Muscle of arm (tissue), 12 donors: ENCODE results near the gene TSPAN3. TPM values are rescaled to one million over a fixed set of nuclear protein-coding genes. Genes with fewer than 3 reads are reported as not detected.
A peak's percentile ranks its signal among the peaks of the same experiment; 100 is the strongest.

Experiments
- DNase-seq: peaks from one replicate; pipeline ENCODE4 v3.0.0-alpha.2; 2013
- polyA plus RNA-seq, 12 donors: library from polyadenylated mRNA; unstranded; fragments of 120-200 nt; gene quantifications; one replicate each; pipeline ENCODE4 v1.2.1, GENCODE V29; 2013; ENCODE audit not compliant: insufficient read length in 12 of 12

The TSPAN3 gene
- polyA plus RNA-seq, 12 donors = 263 to 440 (median 398) TPM; not detected in 1

DNA sequence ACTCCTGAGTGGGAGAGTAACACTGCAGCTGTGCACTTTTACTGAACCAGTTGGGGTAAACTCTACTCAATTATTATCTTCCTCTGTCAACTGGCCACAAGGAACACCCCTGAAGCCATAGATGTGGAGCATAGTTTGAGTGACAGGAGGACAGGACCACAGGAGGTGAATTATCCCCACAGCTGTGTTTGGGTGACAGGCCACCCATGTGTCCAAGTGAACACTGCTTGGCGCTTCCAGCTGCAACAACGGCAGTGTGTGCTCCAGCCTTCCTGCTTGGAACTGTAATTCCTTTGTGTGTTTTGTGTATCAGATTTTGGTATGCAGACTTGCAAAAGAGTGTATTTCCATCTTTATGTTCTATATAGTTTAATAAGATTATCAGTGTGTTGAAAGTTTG is 20.2 kb upstream of the TSPAN3 start:
- DNase-seq = no peak

DNA sequence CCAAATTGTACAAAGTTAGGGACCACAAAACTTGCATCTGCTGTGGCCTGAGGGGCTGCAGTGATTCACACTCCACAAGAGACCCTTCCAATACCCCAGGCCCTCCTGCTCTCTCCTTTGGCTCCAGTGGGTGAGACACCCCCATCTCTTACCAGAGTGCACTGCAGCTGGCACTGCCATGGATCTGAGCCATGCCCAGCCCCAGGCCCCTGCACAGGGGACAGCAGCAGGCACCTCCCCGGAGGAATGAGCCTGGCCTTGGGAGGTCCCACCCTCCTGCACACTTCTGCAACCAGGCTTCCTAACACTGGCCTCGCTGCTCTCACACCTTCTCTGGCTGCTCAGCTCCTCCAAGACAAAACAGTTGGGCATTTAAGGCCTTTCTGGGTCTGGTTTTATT is 16.3 kb upstream of the TSPAN3 start:
- DNase-seq = no peak

DNA sequence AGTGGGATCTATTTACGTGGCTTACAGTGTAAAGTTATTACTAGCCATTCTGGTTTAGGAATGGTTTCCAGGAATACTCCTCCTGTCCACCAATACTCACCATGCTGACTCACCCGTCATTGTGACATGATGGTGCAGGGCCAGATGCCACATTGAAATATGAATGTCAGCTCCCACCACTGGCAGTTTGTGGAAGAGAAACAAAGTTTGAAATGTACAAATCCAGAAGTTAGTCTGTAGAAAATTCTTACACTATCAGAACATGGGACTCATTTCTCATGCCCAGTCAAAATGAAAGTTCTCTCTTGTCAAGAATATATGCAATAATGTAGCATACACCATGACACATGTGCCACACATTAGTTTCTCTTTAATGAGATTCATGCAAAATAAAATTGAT is 14.4 kb upstream of the TSPAN3 start:
- no peak for DNase-seq

DNA sequence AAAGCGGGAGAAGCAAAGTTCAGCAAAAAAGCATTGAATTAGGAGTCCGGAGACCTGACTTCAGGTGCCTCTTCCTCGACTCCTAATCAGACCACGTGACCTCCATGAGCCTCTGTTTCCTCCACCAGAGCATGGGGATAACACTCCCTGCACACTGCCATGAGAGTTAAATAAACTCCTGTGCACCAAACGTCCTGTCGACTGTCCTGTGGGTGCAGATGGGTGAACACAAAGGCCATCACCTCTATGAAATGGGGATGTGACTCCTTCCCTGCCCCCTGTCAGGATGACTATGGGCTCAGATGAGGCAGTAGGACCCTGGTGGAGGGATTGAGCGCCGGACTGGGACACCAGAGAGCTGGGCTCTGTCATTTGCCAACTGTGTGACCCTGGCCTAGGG is 13.5 kb upstream of the TSPAN3 start:
- no peak for DNase-seq

DNA sequence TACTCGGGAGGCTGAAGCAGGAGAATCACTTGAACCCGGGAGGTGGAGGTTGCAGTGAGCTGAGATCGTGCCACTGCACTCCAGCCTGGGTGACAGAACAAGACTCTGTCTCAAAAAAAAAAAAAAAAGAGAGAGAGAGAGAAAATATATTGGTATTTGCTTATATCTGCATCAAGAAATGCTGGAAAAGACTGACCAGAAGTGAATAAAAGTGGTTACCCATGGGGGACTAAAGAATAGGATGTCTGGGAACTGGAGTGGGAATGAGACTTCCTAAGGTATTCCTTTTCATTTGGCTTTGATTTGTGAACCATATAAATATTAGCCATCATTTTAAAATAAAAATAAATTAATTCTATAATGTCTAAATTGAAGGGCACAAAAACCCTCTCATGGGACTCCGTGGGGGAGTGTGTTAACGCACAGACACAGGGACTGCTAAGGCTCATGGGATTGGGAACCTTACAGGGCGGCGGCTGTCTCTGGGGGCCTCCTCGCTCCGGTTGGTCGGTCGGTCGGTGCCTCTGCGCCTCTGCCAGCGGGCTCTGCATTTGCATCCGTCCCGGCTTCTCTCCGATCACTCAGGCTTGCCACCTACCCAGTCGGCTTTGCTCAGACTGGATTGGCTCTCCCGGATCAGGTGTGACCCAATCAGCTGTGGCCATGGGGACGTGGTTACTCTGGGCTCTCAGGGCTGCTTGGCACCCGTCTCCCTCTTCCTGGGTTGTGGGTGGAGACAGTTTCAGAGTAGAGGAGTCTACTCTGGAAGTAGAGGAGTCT is 12.7 kb upstream of the TSPAN3 start:
- no peak for DNase-seq

DNA sequence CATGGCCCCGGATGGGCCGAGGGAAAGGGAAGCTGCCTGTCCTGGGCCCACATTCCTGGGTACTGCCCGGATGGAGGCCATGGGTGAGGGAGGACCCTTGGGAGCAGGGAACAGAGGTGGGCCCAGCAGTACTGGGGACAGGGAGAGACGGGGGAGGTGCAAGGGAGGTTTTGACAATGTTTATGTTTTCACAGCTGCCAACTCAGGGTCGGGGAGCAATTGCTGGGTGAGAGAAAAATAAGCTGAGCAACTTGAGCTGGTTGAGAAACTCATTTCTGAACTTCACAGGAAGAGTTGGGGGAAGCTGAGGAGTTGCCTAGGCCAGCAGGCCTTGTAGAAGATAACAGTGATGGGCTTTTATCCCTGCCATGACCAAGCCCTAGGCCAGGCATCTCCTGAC is 11.1 kb upstream of the TSPAN3 start:
- no peak for DNase-seq

DNA sequence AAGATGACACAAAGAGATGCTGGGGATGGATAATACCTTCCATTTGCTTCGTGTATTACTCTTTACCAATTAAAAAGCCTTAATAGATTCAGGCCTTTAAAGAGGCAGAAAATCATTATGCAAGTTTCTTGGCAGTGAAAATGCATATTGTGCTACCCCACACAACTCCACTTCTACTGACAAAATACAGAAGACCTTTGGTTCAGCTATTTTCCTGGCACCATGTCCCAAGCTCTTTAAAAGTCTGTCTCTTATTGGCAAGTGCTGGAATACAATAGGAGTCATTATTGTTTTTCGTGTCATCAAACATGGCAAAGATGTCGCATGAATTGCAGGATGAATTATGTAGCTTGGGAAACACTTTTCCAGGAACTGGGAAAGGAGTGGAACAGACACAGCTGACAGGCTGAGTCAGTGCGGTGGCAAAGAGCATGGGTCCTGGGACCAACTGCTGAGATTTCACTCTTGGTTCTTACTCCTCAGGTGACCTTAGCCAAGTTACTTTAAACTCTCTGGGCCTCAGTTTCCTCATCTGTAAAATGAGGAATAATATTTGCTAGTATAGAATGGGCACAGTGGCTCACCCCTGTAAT is 5.5 kb upstream of the TSPAN3 start:
- no peak for DNase-seq

DNA sequence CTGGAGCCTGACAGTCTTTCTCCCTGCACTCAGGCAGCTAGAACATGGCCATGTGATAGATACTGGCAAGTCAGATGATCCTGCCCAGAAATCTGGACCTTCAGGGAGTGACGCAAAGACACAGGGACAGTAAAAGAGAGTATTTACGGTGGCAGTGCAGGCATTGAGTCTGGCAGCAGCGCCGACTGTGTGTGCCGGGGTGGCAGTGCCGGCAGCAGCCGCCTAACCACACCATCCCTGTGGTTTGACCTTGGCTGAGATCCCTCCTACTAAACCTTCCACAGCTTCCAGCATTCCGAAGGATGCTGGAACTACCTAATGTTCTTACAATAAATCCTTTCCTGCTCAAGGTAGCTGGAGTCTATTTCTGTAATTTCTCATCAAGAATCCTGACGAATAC is 4.6 kb upstream of the TSPAN3 start:
- no peak for DNase-seq

DNA sequence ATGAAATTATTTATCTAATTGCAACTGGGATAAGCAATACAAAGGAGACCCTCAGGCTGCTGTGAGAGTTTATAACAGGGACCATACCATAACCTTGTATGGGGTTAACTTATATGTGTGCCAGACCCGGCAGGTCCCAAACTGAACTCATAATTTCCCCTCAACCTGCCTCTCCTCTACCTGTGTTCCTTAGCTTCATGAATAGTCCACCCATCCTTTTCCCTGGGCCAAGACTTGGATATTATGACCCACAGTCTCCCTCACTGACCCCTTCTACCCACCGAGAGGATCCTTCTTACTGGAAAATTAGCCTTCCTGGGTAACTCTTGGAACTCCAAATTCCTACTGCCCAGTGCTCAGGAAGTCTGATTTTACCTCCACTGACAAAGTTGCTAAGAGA is 3.4 kb upstream of the TSPAN3 start:
- DNase-seq = no peak

DNA sequence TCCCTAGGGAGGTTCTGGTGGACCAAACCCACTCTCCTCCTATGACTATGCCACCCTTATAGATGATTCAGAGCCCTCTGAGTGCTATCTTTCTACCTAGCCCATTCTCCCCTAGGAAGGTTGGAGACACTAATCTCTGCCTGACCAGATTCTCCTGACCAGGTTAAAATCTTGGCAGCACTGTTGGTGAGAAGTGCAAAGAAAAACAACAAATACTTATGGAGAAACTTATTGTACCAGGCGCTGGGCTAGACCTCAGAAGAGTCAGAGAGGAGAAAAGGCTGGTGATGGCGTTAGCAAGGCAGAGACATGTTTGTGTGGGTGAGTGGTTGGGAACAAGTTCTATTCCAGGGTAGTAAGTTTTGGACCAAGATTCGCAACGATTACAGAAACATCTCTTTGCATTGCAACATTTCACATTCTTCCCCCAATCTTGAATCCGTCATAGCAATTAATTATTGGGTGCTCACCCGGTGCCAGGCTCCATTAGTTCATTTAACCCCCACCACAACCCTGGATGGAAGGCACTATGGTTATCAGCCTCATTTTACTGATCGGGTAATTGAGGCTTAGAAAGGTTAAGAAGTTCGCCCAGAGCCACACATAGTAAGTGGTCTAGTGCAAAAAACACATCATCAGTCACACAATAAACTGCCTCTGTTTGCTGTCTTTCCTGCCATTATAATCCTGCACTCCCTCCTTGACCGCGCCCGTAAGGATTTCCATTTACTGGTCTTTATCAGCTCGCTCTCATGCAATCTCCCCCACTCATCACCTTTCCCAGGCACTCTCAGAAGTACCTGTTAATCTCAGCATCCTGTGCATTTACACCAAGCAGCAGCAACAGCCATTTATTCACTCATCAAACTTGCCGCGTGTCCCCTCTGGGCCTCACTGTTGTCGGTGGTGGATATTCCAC is 655 bp upstream of the TSPAN3 start:
- DNase-seq = no peak

DNA sequence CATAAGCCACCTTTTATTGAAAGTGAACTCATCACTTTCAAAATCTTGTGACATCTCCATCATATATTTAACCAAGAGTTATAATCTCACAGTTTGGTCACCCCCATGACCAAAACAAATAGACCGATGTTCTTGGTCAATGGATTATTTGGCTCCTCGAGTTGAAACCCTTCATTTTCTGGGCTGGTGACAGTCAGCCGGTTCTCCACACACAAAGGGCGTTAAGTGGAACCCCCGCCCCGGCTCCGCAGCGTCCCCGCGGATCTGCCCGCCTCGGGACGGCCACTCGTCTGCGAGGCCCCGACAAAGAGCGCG is 772 bp downstream of the TSPAN3 start:
- DNase-seq = peak; percentile 65

DNA sequence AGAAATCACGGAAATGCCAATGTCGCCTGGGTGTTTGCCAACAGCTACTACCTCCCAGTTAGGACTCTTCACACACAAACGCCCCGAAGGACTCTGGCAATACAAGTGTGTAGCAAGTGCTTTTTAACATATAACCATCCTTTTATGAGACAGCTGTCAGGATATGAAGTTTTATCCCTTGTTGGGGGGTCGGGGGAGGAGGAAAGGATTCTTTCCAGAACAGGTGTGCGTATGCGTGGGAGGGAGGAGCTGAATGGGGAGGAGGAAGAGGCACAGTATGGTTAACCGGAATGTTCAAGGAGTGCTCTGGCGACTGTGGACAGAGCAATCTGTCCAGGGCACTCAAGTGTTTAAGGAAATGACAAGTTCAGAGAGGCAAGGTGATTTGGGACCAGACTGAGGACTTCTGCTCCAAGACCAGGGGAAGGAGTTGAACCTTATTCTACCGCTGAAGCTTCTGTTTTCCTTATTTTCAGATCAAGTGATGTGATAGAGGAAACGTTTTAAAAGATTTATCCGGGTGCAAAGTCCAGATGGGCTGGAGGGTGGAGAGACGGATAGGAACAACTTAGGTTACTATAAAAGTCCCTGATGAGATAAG is 1.3 kb downstream of the TSPAN3 start:
- no peak for DNase-seq

DNA sequence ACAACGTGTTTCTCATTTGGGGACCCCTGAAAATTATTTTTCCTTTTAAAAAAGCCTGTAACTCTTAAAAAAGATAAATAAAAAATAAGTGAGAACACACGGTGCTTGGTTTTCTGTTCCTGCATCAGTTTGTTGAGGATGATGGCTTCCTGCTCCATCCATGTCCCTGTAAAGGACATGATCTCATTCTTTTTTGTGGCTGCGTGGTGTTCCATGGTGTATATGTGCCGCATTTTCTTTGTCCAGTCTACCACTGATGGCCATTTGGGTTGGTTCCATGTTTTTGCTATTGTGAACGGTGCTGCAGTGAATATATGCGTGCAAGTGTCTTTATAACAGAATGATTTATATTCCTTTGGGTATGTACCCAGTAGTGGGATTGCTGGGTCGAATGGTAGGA is 2.3 kb downstream of the TSPAN3 start:
- DNase-seq = no peak

DNA sequence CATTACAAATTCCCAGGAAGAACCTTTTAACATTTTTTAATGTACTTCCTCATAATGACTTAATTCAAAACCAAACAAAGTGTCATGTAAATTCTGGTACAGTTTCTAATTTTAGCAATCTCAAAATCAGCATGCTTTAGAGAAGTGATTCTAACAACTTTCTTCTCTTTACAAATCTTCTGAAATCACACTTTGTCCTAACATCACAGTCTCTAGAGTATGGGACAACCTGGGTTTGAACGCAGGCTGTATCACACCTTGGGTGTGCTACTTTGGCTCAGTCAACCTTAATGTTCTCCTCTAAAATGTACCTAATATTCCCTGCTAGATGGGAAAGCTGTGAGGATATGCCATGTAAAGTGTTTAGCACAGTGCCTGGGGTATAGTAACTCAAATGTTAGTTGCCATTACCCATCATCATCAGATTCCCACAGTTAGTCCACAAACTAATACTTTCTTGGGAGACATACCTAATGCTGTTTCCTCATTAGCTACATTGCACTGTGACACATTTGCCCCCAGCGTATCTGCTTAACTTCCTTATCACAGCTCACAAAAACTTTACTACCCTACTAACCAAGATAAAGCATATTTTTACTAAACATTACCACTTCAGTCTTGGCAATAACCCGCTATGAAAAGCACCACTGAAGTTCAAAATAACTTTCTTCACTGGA is 3.1 kb downstream of the TSPAN3 start:
- DNase-seq = no peak

DNA sequence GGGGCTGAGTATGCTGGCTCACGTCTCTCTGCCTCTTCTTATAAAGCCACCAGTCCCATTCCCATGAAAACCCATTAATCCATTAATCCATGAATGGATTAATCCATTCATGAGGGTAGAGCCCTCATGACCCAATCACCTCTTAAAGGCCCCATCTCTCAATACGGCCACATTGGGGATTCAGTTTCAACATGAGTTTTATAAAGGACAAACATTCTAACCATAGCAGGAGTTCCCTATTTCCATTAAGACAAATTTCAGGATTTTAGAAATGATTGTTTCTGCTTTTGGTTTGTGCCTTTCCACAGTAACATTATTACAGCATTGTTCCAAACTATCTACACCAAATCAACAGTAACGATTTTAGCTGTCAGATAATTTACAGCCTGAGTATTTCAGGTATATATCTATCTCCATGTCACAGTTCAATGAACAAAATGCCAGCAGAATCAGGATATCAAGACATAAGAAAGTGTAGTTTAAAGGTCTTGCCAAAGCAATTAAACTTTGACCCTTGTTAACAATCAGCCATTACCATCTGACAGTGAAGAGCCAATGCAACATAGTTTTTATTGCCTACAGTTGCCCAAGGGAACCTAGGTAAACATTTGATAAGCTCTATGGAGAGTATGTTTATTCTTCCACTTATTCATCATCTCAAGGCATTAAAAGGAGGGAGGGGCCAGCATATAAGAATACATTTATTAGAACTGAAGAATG is 3.8 kb downstream of the TSPAN3 start:
- DNase-seq = no peak

DNA sequence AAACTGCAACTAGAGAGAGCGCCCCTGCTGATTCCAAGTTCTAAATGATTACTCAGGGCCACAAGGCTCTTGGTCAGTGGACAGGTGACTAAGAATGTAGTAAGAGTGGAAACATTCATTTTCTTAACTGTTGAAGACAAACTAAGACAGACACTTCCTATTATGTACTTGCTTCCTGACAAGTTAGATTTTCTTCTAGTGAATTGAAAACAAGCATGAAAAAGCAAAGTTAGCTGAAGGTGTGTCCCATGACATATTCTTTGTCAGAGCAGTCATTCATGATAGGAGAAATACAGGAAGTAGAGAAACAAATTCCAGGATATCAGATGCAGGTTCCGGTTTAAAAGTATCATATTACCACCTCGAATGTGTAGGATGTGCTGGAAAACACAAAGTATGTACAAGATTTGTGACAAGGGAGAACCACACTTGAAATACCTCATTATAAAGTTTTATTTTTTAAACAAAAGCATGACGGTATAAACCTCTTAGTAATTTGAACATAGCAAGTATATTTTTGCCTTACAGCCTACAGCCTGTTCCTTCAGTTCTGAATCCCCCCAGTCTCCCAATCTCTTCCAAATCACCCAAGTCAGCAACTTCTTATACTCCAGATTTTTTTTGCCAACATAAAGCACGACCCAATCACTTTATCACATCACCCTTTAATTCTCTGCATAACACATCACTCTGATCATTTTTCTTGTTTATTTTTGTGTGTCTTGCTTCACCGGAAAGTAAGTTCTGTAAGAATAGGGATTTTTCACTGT is 6.2 kb downstream of the TSPAN3 start:
- no peak for DNase-seq

DNA sequence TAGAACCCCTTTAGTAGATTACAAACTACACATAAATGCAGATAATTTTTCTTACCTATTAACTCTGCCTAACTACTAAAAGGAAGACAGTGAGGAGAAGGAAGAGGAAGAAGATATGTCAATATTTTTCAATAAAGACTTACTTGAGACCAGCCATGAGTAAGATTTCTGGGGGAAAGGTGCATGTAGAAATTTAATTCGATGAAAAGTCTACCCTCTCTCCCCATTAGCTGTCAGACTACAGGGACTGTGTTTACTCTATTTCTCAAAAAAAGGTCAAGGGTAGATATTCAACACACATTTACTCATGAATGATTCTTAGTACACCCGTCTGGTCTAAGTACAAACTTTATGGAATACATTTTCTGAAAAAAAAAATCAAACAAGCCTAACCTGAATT is 6.8 kb downstream of the TSPAN3 start:
- no peak for DNase-seq

DNA sequence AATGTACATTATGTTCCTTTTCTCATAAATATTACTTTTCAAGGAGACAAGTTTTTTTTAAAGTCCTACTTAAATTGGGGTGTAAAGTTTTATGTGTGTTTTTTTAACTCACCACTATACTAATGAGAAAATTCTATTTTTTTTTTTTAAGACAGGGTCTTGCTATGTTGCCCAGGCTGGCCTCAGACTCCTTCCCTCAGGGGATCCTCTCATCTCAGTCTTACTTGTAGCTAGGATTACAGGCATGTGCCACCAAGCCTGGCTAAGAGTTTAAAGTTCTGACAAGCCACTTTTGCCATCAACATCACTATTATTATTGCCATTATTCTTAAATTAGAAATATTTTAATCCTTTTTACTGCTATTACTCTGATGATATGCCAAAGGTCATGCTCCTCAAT is 7.7 kb downstream of the TSPAN3 start:
- no peak for DNase-seq

DNA sequence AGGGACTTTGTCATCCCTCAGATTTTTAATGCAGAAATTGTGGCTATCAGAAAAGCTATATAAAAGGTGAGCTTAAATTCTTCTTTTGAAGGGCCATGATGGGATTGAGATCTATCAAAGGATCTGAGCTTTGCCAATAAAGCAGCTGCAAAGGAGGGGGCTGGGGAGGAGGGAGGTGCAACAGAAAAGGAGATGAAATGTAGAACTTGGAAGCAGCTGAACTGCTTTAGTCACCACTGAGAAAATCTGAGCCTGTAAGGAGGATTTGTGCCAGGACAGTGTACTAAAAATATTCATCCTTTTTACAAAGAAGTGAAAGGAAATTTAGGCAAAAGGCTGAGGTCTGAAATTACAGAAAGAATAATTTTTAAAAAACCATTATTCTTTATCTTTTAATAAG is 10.4 kb downstream of the TSPAN3 start:
- peak; percentile 75 for DNase-seq

DNA sequence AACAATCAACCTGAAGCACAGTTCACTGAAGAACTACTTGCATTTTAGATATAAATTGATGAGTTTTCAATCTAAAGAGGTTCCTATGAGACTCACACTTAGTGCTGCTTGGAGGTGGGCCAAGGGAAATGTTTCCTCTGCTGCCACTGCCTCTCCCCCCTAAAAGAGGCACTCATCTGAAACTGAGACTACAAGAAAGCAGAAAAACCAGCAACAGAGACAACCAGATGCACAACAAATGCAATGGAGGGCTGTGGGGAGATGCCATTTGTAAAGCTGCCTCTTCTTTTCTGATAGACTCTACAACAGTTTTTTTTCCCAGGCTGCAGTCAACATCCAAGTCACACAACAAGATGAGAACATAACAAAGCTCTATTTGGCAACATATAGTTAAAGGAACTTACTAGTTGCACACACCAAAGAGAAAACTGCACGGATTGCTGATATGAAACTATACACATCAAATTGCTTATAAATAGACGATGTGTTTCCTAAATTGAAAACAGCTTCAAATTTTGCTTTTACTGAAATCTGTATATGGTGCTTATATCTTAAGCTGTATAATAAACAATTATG is 11.0 kb downstream of the TSPAN3 start:
- DNase-seq = no peak
